NCI-H2107 treated with DMSO at 0.1 percent for 48 hours (cell line): Measurements from ENCODE around the gene CFAP298.

ENCODE experiments used
- DNase-seq: peaks from one replicate; lab custom pipeline; 2025; ENCODE audit not compliant: unreplicated experiment; lab: John Stamatoyannopoulos, UW

Gene CFAP298

DNA sequence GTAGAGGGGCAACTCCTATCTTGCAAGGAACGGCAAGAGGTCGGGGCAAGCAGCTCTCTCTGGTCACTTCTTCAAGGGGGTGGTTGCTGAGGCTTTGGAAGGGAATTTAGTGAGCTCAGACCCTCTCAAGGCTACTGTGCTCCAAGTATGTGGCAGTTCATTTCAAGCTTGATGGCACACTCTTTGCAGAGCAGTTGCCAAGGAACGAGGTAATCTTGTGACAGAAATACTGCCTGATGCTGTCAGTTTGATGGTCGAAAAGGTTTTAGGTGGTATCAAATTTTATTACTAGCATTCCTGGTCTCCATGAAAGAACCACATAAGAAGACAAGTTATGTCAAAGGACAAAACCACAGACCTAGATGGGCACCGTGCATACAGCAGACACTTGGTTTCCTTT, 13.1 kb downstream of the CFAP298 start:
- DNase-seq = peak; percentile 48

DNA sequence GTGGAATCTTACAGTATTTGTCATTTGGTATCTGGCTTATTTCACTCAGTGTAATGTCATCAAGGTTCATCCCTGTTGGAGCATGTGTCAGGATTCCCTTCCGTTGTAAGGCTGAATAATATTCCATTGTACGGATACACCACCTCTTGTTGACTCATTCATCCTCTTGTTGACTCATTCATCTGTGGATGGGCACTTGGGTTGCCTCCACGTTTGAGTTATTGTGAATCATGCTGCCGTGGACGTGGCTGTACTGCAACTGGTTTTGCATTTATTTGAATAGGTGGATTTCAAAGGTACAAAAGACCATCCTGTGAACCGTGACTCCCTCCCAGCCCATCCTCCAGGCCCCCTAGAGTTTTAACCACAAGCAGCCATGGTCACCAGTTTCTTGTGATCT, 15.0 kb downstream of the CFAP298 start:
- no peak for DNase-seq

GRCh38 chr21:32595431-32595830, 16.7 kb downstream of the CFAP298 start:
- no peak for DNase-seq

- no peak for DNase-seq
These were observed 18.5 kb downstream of the CFAP298 start for GRCh38 chr21:32593690-32594089.

- DNase-seq = no peak
These were observed 19.2 kb downstream of the CFAP298 start for GRCh38 chr21:32592929-32593502.

DNA sequence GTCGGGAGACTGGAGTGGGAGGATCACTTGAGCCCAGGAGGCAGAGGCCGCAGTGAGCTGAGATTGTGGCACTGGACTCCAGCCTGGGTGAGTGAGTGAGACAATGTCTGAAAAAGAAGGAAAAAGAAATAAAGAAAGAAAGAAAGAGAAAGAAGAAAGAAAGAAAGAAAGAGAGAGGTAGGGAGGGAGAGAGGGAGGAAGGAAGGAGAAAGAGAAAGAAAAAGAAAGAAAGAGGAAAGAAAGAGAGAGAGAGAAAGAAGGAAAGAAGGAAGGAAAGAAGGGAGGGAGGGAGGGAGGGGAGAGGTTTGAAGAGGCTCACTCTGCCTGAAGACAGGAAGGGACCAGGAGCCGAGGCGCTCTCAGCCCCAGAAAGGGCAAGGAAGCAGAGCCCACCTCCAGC, 22.0 kb downstream of the CFAP298 start:
- DNase-seq = no peak

DNA sequence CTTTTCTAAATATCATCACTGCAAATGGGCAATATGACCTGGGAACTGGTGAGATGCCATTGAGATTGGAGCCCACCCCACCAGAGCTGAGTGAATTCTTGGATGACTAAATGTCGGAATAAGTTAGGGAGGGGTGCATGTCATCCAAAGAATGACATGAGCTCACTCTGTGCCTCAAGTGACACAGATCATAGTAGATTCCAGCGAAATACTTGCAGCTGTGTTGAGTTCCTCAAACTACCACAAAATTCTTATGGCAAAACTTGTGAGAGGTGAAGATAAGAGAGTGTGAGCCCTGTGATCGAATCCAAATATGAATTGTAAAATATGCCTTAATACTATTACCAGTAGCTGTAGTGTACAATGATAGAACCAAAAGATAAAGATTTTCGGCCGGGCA, 24.5 kb downstream of the CFAP298 start:
- DNase-seq = no peak

- no peak for DNase-seq
These were observed 25.1 kb downstream of the CFAP298 start for GRCh38 chr21:32587120-32587519.

DNA sequence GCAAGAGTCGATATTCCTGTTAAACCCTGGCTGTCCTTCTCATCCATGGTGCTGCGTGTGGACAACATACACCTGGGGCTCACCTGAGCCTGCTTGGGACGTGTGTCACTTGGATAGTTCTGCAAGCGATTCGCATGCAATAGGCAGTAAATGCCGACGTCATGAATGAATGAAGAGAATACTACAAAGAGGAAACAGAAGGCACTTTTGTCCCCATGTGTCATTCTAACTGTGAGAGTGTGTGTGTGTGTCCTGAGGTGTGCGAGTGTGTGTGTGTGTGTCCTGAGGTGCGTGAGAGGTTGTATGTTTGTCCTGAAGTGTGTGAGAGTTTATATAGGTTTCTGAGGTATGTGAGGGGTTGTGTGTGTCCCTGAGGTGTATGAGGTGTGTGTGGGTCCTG, 26.2 kb downstream of the CFAP298 start:
- DNase-seq = no peak

DNA sequence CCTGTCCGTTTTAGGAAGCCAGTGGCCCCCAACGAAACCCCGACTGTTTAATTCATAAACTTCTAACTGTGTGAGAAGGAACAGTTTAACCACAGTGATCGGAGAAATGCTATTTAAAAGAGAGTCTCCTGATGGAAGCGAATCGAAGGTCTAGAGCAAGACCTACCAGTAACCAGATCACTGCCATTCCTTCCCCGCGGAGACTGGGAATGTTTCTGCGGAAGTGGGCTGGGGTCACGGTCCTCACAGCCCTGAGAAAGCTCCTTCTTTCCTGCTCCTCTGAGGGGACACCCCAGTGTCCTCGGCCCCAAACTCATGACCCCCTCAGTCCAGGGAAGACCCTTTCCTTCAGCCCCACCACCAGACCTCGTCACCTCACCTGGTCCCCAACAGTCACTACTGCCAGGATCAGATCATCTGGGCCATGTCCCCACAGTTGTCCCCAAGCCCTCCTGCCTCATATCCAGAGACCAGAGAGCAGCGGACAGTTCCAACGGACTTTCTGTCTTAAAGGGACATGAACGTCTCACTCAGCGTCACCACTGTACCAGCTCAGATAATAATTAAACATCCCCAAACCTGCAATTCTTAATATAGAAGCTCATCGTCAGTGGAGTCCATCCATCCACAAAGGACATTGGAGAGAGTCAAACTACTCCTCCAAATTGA, 27.0 kb downstream of the CFAP298 start, which contains the start of gene TCP10L:
TSS of gene TCP10L (minus strand) at position 482 of the 669 bp plus-strand sequence. CDS start 1,219 bp downstream, outside the sequence.
- DNase-seq = no peak

DNA sequence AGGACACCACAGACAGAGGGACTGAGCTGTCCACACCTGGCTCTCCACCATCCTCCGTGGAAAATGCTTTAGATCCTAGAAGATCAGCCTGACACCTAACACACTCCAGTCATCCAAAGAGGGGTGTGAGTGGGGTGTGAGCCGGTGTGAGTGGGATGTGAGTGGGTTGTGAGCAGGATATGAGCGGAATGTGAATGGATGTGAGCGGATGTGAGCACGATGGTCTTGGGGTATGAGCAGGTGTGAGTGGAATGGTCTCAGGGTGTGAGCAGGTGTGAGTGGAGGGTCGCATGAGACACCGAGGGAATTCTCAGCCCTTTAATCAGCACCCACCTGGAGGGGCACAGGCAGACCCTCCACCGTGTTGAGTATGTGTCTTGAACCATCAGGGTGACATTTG, 27.7 kb downstream of the CFAP298 start:
- DNase-seq = no peak

- no peak for DNase-seq
These were observed 30.4 kb downstream of the CFAP298 start for GRCh38 chr21:32581732-32582131.

DNA sequence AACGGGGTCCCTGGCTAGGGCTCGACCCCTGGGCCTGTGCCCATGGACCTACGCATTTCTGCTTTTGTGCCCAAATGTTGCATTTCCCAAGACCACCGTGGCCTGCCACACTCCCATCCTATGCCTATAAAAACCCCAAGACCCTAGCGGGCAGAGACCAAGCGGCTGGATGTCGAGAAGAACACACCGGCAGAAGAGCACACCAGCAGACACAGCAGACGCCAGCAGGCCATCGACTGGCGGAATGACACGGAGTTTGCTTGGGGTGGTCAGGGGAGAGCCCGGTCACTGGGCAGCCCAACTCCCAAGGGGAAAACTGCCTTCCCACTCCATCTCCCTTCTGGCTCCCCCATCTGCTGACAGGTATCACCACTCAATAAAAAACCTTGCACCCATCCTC, 31.2 kb downstream of the CFAP298 start:
- DNase-seq = no peak

- no peak for DNase-seq
These were observed 34.0 kb downstream of the CFAP298 start for GRCh38 chr21:32578107-32578691.

DNA sequence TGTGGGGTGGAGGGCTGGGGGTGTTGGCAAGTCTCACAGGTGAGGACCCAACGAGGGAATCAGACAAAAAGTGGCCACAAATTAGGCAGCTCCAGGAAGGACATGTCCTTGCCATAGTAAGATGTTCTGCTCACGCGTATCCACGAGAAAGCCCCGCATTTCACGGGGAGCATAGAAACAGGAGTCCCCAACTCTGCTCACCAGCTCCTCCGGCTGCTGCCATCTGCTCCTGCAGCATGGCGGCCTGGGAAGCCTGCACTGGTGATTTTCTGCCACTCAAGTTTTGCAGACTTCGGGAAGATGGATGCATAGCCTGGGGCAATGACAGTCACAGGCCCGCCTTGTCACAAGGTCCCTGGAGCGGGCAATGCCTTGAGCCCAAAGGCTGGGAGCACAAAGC, 36.2 kb downstream of the CFAP298 start:
- no peak for DNase-seq

GRCh38 chr21:32574946-32575925, 36.9 kb downstream of the CFAP298 start:
- DNase-seq = no peak

DNA sequence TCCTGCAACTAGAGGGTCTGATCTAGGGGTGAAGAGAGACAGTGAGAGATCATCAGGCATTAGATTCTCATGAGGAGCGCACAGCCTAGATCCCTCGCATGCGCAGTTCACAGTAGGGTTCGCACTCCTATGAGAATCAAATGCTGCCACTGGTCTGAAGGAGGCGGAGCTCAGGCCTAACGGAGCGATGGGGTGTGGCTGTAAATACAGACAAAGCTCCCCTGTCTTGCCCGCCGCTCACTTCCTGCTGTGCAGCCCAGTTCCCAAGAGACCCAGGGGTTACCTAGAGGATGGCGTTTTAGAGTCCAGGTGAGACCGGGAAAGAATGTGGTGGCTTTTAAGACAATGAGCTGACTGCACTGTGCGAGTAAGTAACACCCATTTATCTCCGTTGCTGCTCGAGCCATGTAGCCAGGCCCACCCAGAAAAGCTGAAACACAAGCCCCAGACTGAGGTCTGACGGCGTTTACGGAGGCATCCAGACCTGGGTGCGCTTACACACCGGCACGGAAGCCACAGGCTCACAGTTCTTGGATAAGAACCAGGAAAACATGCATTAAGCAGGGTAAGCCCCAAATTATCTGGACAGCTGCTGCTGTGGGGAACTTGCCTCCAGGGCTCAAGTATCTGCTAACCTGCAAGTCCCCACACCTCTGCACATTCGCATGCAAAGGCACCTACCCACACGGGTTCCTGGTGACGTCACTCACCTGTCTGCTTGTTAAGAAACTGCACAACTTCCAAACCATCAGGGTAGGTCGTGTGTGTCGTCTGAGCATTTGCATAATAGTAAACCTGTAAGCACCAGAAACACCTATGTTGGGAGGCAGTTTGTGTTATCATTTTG, 39.4 kb downstream of the CFAP298 start:
- DNase-seq = peak; percentile 88

DNA sequence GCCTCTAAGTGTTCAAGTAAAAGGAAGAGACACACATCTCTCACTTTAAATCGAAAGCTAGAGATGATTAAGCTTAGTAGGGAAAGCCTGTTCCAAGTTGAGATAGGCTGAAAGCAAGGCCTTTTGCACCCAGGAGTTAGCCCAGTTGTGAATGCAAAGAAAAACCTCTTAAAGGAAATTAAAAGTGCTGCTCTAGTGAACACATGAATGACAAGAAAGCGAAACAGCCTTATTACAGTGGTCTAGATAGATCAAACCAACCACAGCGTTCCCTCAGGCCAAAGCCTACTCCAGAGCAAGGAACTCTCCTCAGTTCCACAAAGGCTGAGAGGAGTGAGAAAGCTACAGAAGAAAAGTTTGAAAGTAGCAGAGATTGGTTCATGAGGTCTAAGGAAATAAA, 41.7 kb downstream of the CFAP298 start:
- DNase-seq = no peak

- peak; percentile 67 for DNase-seq
These were observed 42.6 kb downstream of the CFAP298 start for GRCh38 chr21:32569261-32570230.
